AG04450 (cell line): ENCODE results near the gene PLPPR5. TPM values are rescaled to one million over a fixed set of nuclear protein-coding genes. Genes with fewer than 3 reads are reported as not detected.
"Not testable (repeated sequence)": the region's sequence is repeated elsewhere in the genome, so short reads cannot be mapped to it uniquely, and the experiment has no call there.

Experiments
- CTCF ChIA-PET: fragments of 300-600, 350-600 bp; formaldehyde crosslinking; extraction: SDS; loops from one replicate; lab custom pipeline; 2022; ENCODE audit warnings: antibody characterized with exemption, inconsistent platforms; lab: Charles Lee
- POLR2A ChIA-PET: fragments of 350-600 bp; formaldehyde crosslinking; extraction: SDS; loops from one replicate; lab custom pipeline; 2021; ENCODE audit warnings: antibody characterized with exemption, inconsistent platforms; lab: Yijun Ruan, JAX
- DNase-seq: peaks from one replicate; pipeline ENCODE4 v3.0.0-alpha.2; 2011; ENCODE audit warnings: low read depth, low spot score
- H3K27ac ChIP-seq: one replicate; pipeline ENCODE4 v1.5.1; 2012; ENCODE audit warnings: low read depth, low read length, control low read depth
- H3K27me3 ChIP-seq: one replicate; pipeline ENCODE4 v1.6.0; 2012; ENCODE audit warnings: low read length; ENCODE audit not compliant: control insufficient read depth, insufficient read depth
- H3K4me3 ChIP-seq: 2 replicates; pipeline ENCODE4 v1.5.1; 2011; ENCODE audit warnings: mild to moderate bottlenecking, low read depth, low read length, control low read depth
- H3K9me3 ChIP-seq: 2 replicates; pipeline ENCODE4 v1.5.1; 2012; ENCODE audit warnings: low read length; ENCODE audit not compliant: control insufficient read depth, insufficient read depth
- polyA minus RNA-seq: library from RNA; depleted of rRNA, polyadenylated mRNA; stranded (reverse); fragments of >200 nt; gene quantifications from 2 replicates; pipeline ENCODE4 v1.2.3, GENCODE V29; 2011; rRNA and poly(A)+ RNA removed
- polyA plus RNA-seq: library from polyadenylated mRNA; depleted of rRNA; stranded (reverse); fragments of >200 nt; gene quantifications from 2 replicates; pipeline ENCODE4 v1.2.3, GENCODE V29; 2011; rRNA removed
- TF ChIP-seq, protein P1 (sequence below): IDR thresholded peaks from 2 replicates; pipeline ENCODE4 v1.5.1; 2011; ENCODE audit warnings: low read depth, low read length, control low read depth, inconsistent platforms

The PLPPR5 gene, protein sequence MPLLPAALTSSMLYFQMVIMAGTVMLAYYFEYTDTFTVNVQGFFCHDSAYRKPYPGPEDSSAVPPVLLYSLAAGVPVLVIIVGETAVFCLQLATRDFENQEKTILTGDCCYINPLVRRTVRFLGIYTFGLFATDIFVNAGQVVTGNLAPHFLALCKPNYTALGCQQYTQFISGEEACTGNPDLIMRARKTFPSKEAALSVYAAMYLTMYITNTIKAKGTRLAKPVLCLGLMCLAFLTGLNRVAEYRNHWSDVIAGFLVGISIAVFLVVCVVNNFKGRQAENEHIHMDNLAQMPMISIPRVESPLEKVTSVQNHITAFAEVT
- polyA plus RNA-seq (0.06 and 0.07 TPM in 2 replicates), polyA minus RNA-seq (0.13 TPM in 1 of 2 replicates, not detected in the other)

DNA sequence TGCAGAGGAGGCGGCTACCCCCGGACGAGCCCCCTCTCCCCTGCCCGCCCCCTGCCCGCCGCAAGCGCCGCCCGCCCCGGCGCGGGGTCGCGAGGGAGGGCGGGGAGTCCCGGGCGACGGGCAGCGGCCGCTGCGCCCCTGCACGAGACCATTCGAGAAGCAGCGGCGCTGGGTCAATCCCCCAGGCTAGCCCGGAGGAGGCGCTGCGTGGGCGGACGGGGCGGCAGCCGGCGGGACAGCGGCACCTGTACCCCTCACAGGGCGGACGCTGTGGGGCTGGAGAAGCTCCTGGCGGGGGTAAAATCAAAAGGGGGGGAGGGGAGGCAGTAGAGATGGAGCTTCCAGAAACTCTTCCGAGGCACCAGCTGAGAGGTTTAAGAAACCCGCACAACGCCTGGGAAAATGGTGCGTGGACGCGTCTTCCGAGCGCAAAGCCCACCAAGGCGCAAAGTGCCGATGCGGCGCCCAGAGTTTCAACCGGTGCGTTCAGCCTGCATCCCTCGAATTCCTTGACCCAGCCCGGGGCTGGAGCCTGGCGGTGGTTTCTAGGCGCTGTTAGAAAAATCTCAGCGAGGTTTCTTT lies at the start of gene PLPPR5:
Gene PLPPR5 (minus strand): TSS at position 1 of the 582 bp plus-strand sequence. CDS start 190 bp downstream, outside the sequence.
- H3K27me3 ChIP-seq = peaks cover 34% of the 10 kb centered on the region
- DNase-seq = no peak
- H3K9me3 ChIP-seq = peaks cover 2% of the 10 kb centered on the region; the same call in 1 of the 2 replicates
- ChIA-PET CTCF (interaction anchor here (0.6 kb wide), 2 partner anchors 43 to 211 kb away, joined by 3 read pairs; no protein-coding TSS in a partner anchor), POLR2A (no interaction called here)
- H3K4me3 ChIP-seq = peak within 1 kb of the TSS; percentile 55
- TF ChIP-seq, protein P1, sequence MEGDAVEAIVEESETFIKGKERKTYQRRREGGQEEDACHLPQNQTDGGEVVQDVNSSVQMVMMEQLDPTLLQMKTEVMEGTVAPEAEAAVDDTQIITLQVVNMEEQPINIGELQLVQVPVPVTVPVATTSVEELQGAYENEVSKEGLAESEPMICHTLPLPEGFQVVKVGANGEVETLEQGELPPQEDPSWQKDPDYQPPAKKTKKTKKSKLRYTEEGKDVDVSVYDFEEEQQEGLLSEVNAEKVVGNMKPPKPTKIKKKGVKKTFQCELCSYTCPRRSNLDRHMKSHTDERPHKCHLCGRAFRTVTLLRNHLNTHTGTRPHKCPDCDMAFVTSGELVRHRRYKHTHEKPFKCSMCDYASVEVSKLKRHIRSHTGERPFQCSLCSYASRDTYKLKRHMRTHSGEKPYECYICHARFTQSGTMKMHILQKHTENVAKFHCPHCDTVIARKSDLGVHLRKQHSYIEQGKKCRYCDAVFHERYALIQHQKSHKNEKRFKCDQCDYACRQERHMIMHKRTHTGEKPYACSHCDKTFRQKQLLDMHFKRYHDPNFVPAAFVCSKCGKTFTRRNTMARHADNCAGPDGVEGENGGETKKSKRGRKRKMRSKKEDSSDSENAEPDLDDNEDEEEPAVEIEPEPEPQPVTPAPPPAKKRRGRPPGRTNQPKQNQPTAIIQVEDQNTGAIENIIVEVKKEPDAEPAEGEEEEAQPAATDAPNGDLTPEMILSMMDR = no peak; the same call in 1 of the 2 replicates
- no peak within 1 kb of the TSS for H3K27ac ChIP-seq

DNA sequence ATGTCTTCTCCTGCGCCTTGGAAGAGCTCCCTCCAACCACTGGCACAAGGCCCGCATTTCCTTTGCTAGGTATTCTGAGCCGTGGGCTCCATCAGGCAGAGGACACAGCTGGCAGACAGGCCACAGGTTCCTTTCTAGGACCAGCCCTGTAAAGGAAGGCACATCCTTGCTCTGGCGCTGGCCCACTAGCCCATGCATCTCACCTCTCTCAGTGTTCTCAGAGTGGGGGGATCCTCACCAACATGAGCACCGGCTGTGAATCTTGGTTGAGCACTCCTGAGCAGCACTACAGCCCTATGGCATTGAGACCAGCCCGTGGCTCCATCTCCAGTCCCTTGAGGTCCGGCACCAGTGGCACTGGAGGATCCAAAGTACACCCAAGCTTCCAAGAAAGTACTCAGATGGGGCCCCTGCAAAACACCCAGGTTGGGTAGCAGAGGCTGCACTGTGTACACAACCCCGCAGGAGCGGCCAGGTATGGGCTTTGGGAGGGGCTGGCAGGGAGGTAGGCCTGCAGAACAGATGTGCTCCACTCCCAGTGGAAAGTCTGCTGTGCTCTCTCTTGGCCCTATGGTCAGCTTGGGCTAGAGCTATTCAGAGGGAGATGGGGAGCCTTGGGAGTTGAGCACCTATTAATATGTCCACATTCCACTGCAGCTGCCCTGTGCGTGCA lies 47.1 kb upstream of the PLPPR5 start:
- Histone ChIP-seq H3K9me3 (no peaks in the 10 kb centered on the region), H3K27ac (no peak overlapping the region), H3K27me3 (no peaks in the 10 kb centered on the region), H3K4me3 (no peak overlapping the region)
- POLR2A ChIA-PET = no interaction called here
- no peak for DNase-seq
- TF ChIP-seq, protein P1 = no peak
- CTCF ChIA-PET = no interaction called here

DNA sequence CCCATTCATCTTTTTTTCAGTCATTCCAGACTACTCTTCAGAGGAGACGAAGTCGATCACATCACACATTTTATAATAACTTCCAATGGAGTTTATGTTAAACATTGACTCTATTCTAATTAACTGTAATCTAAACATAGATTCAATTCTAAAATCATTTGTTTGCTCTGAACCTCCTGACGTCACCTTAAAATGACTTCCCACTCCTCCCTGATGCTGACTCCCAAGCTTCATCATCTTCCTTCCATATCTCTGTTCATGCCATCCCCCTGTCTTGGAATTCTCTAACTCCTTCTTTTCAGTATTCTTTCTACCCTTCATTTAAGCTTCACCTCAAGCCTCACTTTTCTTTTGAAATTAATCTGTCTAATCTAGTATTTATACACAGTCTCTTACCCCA lies 45.1 kb upstream of the PLPPR5 start:
- H3K4me3 ChIP-seq = no peak overlapping the region
- no peaks in the 10 kb centered on the region for H3K9me3 ChIP-seq
- DNase-seq = no peak
- H3K27ac ChIP-seq = no peak overlapping the region
- POLR2A ChIA-PET = no interaction called here
- CTCF ChIA-PET = interaction anchor here (0.7 kb wide), 1 partner anchor 255 kb away, joined by 3 read pairs; no protein-coding TSS in a partner anchor
- TF ChIP-seq, protein P1 = no peak
- H3K27me3 ChIP-seq = no peaks in the 10 kb centered on the region

DNA sequence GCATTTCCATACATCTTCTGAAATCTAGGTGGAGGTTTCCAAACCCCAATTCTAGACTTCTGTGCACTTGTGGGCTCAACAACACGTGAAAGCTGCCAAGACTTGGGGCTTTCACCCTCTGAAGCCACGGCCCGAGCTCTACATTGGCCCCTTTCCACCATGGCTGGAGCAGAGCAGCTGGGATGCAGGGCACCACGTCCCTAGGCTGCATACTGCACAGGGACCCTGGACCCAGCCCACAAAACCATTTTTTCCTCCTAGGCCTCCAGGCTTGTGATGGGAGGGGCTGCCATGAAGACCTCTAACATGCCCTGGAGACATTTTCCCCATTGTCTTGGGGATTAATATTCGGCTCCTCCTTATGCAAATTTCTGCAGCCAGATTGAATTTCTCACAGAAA lies 32.1 kb upstream of the PLPPR5 start:
- CTCF ChIA-PET = interaction anchor here (0.6 kb wide), 1 partner anchor 455 kb away, joined by 4 read pairs; no protein-coding TSS in a partner anchor
- POLR2A ChIA-PET, H3K4me3 ChIP-seq, DNase-seq, H3K27ac ChIP-seq, H3K27me3 ChIP-seq, H3K9me3 ChIP-seq: not testable (repeated sequence)

DNA sequence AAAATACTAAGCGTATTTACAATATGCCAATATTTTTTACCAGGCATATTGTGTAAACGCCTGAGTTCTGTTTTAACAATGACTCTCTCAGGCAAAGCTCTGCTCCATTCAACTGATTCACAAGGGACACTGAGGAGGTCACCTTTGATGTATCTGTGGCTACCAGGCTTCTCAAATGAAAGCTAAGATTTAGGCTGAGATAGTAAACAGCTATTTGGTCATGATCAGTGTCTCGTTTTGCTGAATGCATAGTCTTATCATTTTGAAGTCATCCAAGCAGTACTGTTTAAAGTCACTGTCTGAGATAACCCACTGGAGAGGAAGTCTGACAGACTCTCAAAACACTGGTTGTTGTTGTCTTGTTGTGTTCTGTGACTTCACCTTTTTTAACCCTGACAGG lies 13.7 kb upstream of the PLPPR5 start:
- ChIA-PET POLR2A (no interaction called here), CTCF (no interaction called here)
- peaks cover 3% of the 10 kb centered on the region for H3K27me3 ChIP-seq
- no peaks in the 10 kb centered on the region for H3K9me3 ChIP-seq
- H3K4me3 ChIP-seq = no peak overlapping the region
- TF ChIP-seq, protein P1 = no peak
- DNase-seq = no peak
- no peak overlapping the region for H3K27ac ChIP-seq
